GOT3 (cell line): ENCODE data around the gene CYS1.
"Not testable (repeated sequence)": the region's sequence is repeated elsewhere in the genome, so short reads cannot be mapped to it uniquely, and the experiment has no call there.

ENCODE experiments used
- DNase-seq: peaks from one replicate; lab custom pipeline; 2025; ENCODE audit warnings: mixed read lengths; lab: John Stamatoyannopoulos, UW

Gene CYS1

DNA sequence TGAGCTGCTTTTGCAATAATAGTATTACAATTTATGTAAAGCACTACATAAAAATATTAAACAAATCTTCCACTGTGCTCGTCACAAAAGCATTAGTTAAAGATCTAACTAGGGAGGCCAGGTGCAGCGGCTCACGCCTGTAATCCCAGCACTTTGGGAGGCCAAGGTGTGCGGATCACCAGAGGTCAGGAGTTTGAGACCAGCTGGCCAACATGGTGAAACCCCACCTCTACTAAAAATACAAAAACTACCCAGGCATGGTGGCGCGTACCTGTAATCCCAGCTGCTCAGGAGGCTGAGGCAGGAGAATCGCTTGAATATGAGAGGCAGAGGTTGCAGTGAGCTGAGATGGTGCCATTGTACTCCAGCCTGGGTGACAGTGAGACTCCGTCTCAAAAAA is 49.4 kb downstream of the CYS1 start:
- DNase-seq, result not testable (repeated sequence)

- DNase-seq, result no peak
Measured at GRCh38 chr2:10030311-10030736, 49.9 kb downstream of the CYS1 start.

DNA sequence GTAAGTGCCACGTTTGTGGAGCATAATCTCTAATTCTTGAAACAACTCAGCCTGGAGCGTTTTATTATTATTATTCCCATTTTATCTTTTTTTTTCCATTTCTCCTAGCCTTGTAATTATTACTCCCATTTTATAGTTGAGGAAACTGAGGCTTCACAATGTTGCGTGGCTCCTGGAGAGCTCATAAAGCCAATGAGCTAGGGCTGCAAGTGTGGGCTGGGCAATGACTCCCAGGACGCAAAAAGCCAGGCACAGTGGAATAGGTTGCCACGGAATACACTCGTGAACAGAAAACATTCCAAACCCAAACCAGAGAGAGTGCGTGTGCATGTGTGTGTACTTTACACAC is 50.4 kb downstream of the CYS1 start:
- no peak for DNase-seq

GRCh38 chr2:10028988-10029874 is 51.0 kb downstream of the CYS1 start:
- DNase-seq, result no peak

- DNase-seq, result no peak
Measured at GRCh38 chr2:10028407-10028987, 51.7 kb downstream of the CYS1 start.

DNA sequence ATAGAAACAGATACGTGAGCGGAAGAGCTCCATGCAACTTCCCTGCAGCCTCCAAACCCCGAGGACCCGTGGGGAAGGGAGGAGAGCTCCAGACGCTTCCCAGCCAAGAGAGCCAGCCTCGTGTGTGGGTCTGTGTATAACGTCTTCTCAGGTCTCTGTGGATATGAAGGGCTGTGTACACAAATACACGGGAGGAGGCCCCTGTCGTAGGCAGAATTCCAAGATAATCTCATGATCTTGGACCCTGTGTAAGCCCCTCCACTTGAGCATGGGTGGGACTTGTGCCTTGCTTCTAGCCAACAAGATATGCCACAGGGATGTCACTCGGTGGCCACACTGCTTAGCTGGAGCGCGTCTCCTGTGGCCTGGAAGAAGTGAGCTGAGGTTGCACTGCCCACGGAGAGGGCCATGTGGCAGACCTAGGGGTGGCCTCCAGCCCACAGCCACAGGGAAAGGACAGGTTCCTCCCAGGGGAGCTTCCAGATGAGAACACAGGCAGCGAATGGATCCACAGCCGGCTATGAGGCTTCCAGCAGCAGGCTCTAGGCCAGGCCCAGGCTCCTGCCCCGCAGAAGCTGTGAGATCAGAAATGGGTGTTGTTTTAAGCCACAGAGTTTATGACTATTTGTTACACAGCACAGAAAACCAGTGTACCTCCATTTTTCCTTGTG is 52.4 kb downstream of the CYS1 start:
- DNase-seq, result no peak

DNA sequence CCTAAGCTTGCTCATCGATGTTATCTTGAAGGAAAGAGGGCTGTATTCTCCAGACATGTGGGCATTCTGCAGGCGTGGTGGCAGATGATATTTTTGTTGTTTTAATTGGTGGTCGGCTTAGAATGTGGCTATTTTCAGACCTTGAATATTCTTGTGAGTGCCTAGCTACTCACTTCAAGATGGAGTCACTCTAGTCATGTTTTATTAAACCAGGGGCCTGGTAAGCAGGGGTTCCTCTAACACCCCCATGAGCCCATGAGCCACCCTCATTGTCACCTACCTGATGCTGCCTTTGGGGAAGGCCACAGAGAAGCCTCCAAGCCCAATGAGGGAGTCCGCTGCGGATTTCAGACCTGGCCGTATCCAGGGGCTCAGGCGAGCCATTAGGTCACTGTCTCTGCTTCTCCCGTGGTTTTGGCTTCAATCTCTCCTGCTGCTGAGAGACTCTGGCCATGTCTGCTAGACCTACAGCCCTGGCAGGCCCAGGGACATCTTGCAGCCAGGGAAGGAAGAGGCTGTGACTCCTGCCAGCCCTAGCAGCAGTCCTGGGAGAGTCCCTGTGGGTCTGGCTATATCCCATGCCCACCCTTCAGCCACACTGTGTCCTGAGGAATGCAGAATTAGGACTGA is 53.2 kb downstream of the CYS1 start:
- DNase-seq, result no peak

DNA sequence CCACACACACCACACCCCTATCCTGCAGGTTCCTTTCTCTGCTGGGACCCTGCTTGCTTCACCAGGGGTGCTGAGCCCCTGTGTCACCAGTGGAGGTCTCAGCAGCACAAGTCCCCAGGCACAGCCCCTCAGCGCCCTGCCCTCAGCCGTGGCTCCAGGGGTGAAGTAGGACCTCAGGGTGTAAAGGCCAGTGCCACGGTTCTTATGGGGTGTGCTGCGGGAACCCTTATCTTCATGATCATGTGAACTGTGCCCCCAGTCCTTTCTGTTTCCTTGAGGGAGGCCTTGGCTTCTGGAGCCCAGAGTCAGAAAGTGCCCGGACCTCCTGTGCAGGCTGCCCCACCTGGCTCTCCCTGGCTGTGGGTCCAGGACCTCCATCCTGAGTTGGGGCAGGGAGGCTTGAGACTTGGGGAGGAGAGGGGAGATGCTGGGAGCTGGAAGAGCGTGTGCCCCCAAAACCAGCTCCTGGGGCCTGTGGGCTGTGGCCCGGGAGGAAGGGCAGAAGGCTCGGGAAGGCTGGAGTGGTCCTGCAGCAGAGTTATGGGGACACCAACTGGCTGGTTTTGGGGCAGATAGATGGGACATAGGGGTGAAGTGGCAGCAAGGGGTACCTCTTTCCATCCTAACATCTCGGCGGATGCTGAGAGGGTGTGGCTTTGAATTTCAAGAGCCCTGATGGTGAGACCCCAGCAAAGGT is 57.1 kb downstream of the CYS1 start:
- DNase-seq, result no peak

GRCh38 chr2:10022445-10022844 is 57.8 kb downstream of the CYS1 start:
- no peak for DNase-seq

GRCh38 chr2:10022041-10022421 is 58.2 kb downstream of the CYS1 start:
- DNase-seq, result no peak

- no peak for DNase-seq
Measured at GRCh38 chr2:10019602-10020400, 60.4 kb downstream of the CYS1 start.

GRCh38 chr2:10019174-10019573 is 61.0 kb downstream of the CYS1 start:
- no peak for DNase-seq

DNA sequence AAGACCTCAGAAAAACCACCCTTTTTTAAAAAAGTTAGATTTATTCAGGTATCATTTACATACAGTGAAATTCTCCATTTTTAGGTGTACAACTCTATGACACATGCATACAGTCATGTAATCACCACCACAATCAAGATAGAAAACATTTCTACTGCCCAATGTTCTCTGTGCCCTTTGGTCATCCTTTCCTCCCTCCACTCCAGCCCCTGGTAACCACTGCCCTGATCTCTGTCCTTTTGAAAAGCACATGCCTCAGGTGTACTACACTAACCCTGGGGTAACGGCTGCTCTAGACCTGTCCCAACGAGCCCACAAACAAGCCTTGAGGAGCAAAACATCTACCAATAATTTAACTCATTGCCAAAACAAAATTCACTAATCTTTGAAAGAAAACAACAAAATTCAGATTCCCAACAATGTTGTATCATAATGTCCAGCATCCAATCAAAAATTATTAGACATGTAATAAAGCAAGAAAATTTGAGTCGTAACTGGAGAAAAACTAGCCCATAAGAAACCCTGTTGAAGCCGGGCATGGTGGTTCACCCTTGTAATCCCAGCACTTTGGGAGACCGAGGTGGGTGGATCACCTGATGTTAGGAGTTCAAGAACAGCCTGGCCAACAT is 62.8 kb downstream of the CYS1 start:
- DNase-seq, result no peak

GRCh38 chr2:10016802-10017258 is 63.4 kb downstream of the CYS1 start:
- DNase-seq, result no peak

DNA sequence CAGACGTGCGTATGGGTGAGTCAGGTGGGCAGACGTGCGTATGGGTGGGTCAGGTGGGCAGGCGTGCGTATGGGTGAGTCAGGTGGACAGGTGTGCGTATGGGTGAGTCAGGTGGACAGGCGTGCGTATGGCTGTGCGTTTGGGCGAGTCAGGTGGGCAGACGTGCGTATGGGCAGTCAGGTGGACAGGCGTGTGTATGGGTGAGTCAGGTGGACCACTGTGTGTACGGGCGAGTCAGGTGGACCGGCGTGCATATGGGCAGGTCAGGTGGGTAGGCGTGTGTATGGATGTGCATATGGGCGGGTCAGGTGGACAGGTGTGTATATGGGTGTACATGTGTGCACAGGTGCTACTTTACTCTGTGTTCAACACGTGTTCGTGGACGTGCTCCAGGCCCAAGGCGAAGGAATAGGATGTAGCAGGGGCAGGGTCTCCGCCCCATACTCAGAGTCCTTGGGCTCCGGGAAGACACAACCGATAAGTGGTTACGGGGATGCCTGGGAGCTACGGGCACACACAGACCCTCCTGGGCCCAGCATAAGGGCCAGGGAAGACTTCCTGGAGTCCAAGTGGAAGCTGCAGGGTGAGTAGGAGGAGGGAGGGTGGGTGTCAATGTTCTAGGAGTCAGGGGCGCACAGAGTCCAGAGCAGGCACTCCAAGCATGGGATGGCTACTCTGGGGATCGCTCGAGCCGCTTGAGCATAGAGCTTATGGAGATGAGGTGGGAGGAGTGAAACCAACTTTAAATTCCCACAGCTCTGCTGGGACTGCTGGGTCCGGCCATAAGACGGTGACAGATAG is 64.0 kb downstream of the CYS1 start:
- DNase-seq, result no peak

- DNase-seq, result not testable (repeated sequence)
Measured at GRCh38 chr2:10015376-10015989, 64.7 kb downstream of the CYS1 start.

- DNase-seq, result no peak
Measured at GRCh38 chr2:10014418-10015190, 65.6 kb downstream of the CYS1 start.

DNA sequence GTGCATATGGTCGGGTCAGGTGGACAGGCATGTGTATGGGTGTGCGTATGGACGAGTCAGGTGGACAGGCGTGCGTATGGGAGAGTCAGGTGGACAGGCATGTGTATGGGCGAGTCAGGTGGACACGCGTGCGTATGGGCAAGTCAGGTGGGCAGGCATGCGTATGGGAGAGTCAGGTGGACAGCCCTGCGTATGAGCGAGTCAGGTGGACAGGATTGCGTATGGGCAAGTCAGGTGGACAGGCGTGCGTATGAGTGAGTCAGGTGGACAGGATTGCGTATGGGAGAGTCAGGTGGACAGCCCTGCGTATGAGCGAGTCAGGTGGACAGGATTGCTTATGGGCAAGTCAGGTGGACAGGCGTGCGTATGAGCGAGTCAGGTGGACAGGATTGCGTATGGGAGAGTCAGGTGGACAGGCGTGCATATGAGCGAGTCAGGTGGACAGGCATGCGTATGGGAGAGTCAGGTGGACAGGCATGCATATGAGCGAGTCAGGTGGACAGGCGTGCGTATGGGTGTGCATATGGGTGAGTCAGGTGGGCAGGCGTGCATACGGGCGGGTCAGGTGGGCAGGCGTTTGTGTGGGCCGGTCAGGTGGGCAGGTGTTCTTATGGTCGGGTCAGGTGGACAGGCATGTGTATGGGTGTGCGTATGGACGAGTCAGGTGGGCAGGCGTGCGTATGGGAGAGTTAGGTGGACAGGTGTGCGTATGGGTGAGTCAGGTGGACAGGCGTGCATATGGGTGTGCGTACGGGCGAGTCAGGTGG is 66.4 kb downstream of the CYS1 start:
- not testable (repeated sequence) for DNase-seq
